Transverse colon (tissue), 4 donors: ENCODE data around the gene LRRK2. TPM values are rescaled to one million over a fixed set of nuclear protein-coding genes. Genes with fewer than 3 reads are reported as not detected.

ENCODE experiments used
- DNase-seq: peaks from one replicate; pipeline ENCODE4 v3.0.0-alpha.2; 2019
- H3K27ac ChIP-seq, 4 donors: fragments of 200-600 bp; sonication (generic); 2 replicates each; pipeline ENCODE4 v1.5.1; 2016 to 2018; ENCODE audit warnings: inconsistent platforms in 4 of 4
- H3K27me3 ChIP-seq: fragments of 200-600 bp; sonication (generic); 2 replicates; pipeline ENCODE4 v1.5.1; 2017; ENCODE audit warnings: inconsistent platforms
- H3K36me3 ChIP-seq, 4 donors: fragments of 200-600 bp; sonication (generic); 2 replicates each; pipeline ENCODE4 v1.5.1; 2017 to 2019; ENCODE audit warnings: inconsistent platforms in 4 of 4
- H3K4me1 ChIP-seq, 4 donors: fragments of 200-600 bp; sonication (generic); 2 replicates each; pipeline ENCODE4 v1.5.1; 2017 to 2020; ENCODE audit warnings: inconsistent platforms in 4 of 4
- H3K4me3 ChIP-seq, 4 donors: fragments of 200-600 bp; sonication (generic); 1 replicate in 1 of 4; 2 replicates in 3 of 4; pipeline versions ENCODE4 v1.5.1 to v1.6.1; 2017 to 2019; ENCODE audit warnings: inconsistent platforms in 4 of 4
- H3K9me3 ChIP-seq, 2 donors: fragments of 200-600 bp; sonication (generic); 2 replicates each; pipeline ENCODE4 v1.5.1; 2017 to 2019; ENCODE audit warnings: inconsistent platforms in 2 of 2
- CTCF ChIP-seq, 5 experiments: fragments of 200-600 bp in 3 of 5; fragments of 450-650 bp in 2 of 5; sonication (generic) in 3 of 5; IDR thresholded peaks; 1 replicate in 2 of 5; 2 replicates in 3 of 5; pipeline ENCODE4 v1.5.1; 2016 to 2017; ENCODE audit warnings: antibody characterized with exemption in 5 of 5, inconsistent platforms in 3 of 5, mild to moderate bottlenecking in 2 of 5, moderate library complexity in 1 of 5
- EP300 ChIP-seq: sonication (generic); formaldehyde crosslinking; IDR thresholded peaks from one replicate; pipeline ENCODE4 v1.6.1; 2017; ENCODE audit warnings: antibody characterized with exemption, low read depth
- POLR2A ChIP-seq: fragments of 450-650 bp; IDR thresholded peaks from one replicate; pipeline ENCODE4 v1.6.1; 2016; ENCODE audit warnings: antibody characterized with exemption, mild to moderate bottlenecking, moderate library complexity
- POLR2AphosphoS5 ChIP-seq, 3 donors: sonication (generic); formaldehyde crosslinking; IDR thresholded peaks; one replicate each; pipeline ENCODE4 v1.6.1; 2016; ENCODE audit warnings: antibody characterized with exemption in 3 of 3
- WGBS, 2 donors: methylation state at CpG; one replicate each; pipeline ENCODE4 v1.1.5; 2018; ENCODE audit warnings: low coverage in 1 of 2; 5-methylcytosine and 5-hydroxymethylcytosine counted together
- in situ Hi-C, 4 donors: fragments of 200-750 bp; cut with MboI; loops; one replicate each; pipeline versions ENCODE4 v1.15.0 to v1.15.1; 2017; ENCODE audit warnings: low sequenced_read_pairs in 3 of 4, low pct_ligation_motif_present in 1 of 4, low pct_unique_long_range_greater_than_20kb in 1 of 4
- intact Hi-C: fragments of 100-400 bp; cut with DNase I; formaldehyde crosslinking; loops from one replicate; pipeline ENCODE4 v1.15.1; 2023; ENCODE audit warnings: low total_unique reads
- total RNA-seq, 4 donors: library from RNA; depleted of rRNA; stranded (reverse); fragments of >200 nt; gene quantifications; one replicate each; pipeline ENCODE4 v1.1.0, GENCODE V29; 2016

LRRK2 gene
- total RNA-seq, 4 donors from 2014 or later, result 1.9 to 30.8 (median 7.9) TPM

- no peak for DNase-seq
- Histone ChIP-seq H3K9me3 (no peaks in the 10 kb centered on the region), H3K27ac (peak overlapping the region; percentile 87 to 95 (median 92)), H3K4me1 (no peaks in the 10 kb centered on the region), H3K36me3 (no peaks in the 10 kb centered on the region), H3K4me3 (peak overlapping the region in 3 of 4 donors; percentile 48 to 75 (median 58)), H3K27me3 (peaks cover 12% of the 10 kb centered on the region)
- intact Hi-C loops (no loop called here), in situ Hi-C loops (no loop called here)
- TF ChIP-seq CTCF (IDR thresholded peaks at IDR 0.05) (no peak), EP300 (no peak)
Observed at GRCh38 chr12:40223646-40224045, 1.2 kb upstream of the LRRK2 start.

- in situ Hi-C loops, result no loop called here
- DNase-seq, result no peak
- Histone ChIP-seq H3K9me3 (no peaks in the 10 kb centered on the region), H3K4me1 (no peaks in the 10 kb centered on the region), H3K27me3 (peaks cover 12% of the 10 kb centered on the region), H3K4me3 (peak overlapping the region; percentile 21 to 75 (median 53)), H3K36me3 (no peaks in the 10 kb centered on the region), H3K27ac (peak overlapping the region; percentile 87 to 95 (median 92))
- no peak for TF ChIP-seq POLR2AphosphoS5 (IDR thresholded peaks at IDR 0.05)
- TF ChIP-seq EP300, result no peak
- TF ChIP-seq POLR2A, result no peak
- 36 to 37% methylated on average over 11 to 12 of the region's 12 CpGs for WGBS, 2 donors
- intact Hi-C loops, result no loop called here
Observed at GRCh38 chr12:40225337-40225983, 663 bp downstream of the LRRK2 start.

GRCh38 chr12:40225984-40226602 lies 1.3 kb downstream of the LRRK2 start:
- intact Hi-C loops, result no loop called here

GRCh38 chr12:40226705-40227104 lies 1.9 kb downstream of the LRRK2 start:
- intact Hi-C loops (no loop called here), in situ Hi-C loops (no loop called here)
- H3K9me3 ChIP-seq, result no peaks in the 10 kb centered on the region
- peak; percentile 25 for DNase-seq
- 30 to 67% methylated on average over 1 to 4 of the region's 4 CpGs for WGBS, 2 donors
- no peaks in the 10 kb centered on the region for H3K36me3 ChIP-seq
- no peaks in the 10 kb centered on the region for H3K4me1 ChIP-seq
- H3K27ac ChIP-seq, result peak overlapping the region; percentile 87 to 95 (median 92)
- peak overlapping the region in 1 of 4 donors; percentile 75 for H3K4me3 ChIP-seq
- peaks cover 12% of the 10 kb centered on the region for H3K27me3 ChIP-seq
- TF ChIP-seq POLR2AphosphoS5 (IDR thresholded peaks at IDR 0.05) (peak in 1 of 3 donors; percentile 17), EP300 (no peak)

More at GRCh38 chr12:40225984-40226602, 1.3 kb downstream of the LRRK2 start:
- peak overlapping the region; percentile 21 to 75 (median 53) for H3K4me3 ChIP-seq
- H3K27ac ChIP-seq, result peak overlapping the region; percentile 87 to 95 (median 92)
- H3K4me1 ChIP-seq, result no peaks in the 10 kb centered on the region
- TF ChIP-seq POLR2AphosphoS5 (IDR thresholded peaks at IDR 0.05) (no peak), EP300 (no peak)
- H3K36me3 ChIP-seq, result no peaks in the 10 kb centered on the region
- 15 to 20% methylated on average over 1 of the region's 1 CpG for WGBS, 2 donors
- in situ Hi-C loops, result no loop called here
- peaks cover 12% of the 10 kb centered on the region for H3K27me3 ChIP-seq
- no peaks in the 10 kb centered on the region for H3K9me3 ChIP-seq
- DNase-seq, result no peak

- H3K4me3 ChIP-seq, result no peak overlapping the region
- WGBS, 2 donors, result 95 to 100% methylated on average over 1 of the region's 1 CpG
- no peaks in the 10 kb centered on the region for H3K9me3 ChIP-seq
- no peaks in the 10 kb centered on the region for H3K36me3 ChIP-seq
- intact Hi-C loops, result no loop called here
- peaks cover 12% of the 10 kb centered on the region for H3K27me3 ChIP-seq
- no peak for DNase-seq
- in situ Hi-C loops, result no loop called here
- no peaks in the 10 kb centered on the region for H3K4me1 ChIP-seq
- peak overlapping the region in 1 of 4 donors; percentile 95 for H3K27ac ChIP-seq
- no peak for TF ChIP-seq CTCF (IDR thresholded peaks at IDR 0.05)
- TF ChIP-seq POLR2AphosphoS5 (IDR thresholded peaks at IDR 0.05), result no peak
- no peak for TF ChIP-seq POLR2A
- TF ChIP-seq EP300, result no peak
Observed at GRCh38 chr12:40227447-40227846, 2.6 kb downstream of the LRRK2 start.
